Measurements from ENCODE around the gene TSHZ2.

DNA sequence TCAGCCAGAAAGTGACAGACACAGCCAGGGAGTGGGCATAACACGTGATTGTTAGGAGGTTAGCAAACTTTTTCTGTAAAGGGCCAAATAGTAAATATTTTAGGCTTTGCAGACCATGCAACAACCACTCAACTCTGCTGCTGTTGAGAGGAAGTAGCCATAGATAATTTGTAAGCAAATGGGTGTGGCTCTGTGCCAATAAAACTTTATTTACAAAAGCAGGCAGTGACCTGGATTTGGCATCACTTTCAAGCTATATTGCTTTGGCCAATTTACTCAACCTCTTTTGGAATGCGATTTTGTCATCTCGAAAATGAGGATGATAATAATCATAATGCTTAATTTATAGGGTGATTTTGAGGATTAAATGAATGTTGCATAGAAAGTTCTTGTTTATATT is 152.6 kb downstream of the TSHZ2 start:
- TF ChIP-seq ZNF263 (CRISPR knock-in tag; IDR thresholded peaks at IDR 0.05; ENCODE audit: low read depth) (no peak), PRDM15 (CRISPR knock-in tag; IDR thresholded peaks at IDR 0.05) (no peak), ELF4 (CRISPR knock-in tag; IDR thresholded peaks at IDR 0.05; ENCODE audit: low read depth) (no peak)
- TF ChIP-seq, protein P1, sequence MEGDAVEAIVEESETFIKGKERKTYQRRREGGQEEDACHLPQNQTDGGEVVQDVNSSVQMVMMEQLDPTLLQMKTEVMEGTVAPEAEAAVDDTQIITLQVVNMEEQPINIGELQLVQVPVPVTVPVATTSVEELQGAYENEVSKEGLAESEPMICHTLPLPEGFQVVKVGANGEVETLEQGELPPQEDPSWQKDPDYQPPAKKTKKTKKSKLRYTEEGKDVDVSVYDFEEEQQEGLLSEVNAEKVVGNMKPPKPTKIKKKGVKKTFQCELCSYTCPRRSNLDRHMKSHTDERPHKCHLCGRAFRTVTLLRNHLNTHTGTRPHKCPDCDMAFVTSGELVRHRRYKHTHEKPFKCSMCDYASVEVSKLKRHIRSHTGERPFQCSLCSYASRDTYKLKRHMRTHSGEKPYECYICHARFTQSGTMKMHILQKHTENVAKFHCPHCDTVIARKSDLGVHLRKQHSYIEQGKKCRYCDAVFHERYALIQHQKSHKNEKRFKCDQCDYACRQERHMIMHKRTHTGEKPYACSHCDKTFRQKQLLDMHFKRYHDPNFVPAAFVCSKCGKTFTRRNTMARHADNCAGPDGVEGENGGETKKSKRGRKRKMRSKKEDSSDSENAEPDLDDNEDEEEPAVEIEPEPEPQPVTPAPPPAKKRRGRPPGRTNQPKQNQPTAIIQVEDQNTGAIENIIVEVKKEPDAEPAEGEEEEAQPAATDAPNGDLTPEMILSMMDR (IDR thresholded peaks at IDR 0.05): no peak
- TF ChIP-seq, protein P2, sequence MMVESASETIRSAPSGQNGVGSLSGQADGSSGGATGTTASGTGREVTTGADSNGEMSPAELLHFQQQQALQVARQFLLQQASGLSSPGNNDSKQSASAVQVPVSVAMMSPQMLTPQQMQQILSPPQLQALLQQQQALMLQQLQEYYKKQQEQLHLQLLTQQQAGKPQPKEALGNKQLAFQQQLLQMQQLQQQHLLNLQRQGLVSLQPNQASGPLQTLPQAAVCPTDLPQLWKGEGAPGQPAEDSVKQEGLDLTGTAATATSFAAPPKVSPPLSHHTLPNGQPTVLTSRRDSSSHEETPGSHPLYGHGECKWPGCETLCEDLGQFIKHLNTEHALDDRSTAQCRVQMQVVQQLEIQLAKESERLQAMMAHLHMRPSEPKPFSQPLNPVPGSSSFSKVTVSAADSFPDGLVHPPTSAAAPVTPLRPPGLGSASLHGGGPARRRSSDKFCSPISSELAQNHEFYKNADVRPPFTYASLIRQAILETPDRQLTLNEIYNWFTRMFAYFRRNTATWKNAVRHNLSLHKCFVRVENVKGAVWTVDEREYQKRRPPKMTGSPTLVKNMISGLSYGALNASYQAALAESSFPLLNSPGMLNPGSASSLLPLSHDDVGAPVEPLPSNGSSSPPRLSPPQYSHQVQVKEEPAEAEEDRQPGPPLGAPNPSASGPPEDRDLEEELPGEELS (CRISPR knock-in tag; IDR thresholded peaks at IDR 0.05): no peak

Data from WTC11 (cell line).